NCI-H1417 (cell line): ENCODE measurements around the gene PDE4B.
"Not testable (repeated sequence)": the region's sequence is repeated elsewhere in the genome, so short reads cannot be mapped to it uniquely, and the experiment has no call there.

Experiments
- DNase-seq, 3 experiments: peaks; one replicate each; lab custom pipeline; 2025; lab: John Stamatoyannopoulos, UW

Gene PDE4B

GRCh38 chr1:65814752-65815151, 22.1 kb downstream of the PDE4B start:
- DNase-seq, result no peak

GRCh38 chr1:65817891-65818290, 25.2 kb downstream of the PDE4B start:
- DNase-seq, result peak in 1 of 3 experiments; percentile 34

- DNase-seq, result no peak
Observed at GRCh38 chr1:65818966-65819365, 26.3 kb downstream of the PDE4B start.

GRCh38 chr1:65820983-65821382, 28.3 kb downstream of the PDE4B start:
- no peak for DNase-seq

GRCh38 chr1:65821386-65821785, 28.7 kb downstream of the PDE4B start:
- DNase-seq, result no peak

- no peak for DNase-seq
Observed at GRCh38 chr1:65824103-65824502, 31.4 kb downstream of the PDE4B start.

- DNase-seq, result no peak
Observed at GRCh38 chr1:65825741-65826140, 33.0 kb downstream of the PDE4B start.

GRCh38 chr1:65826782-65827181, 34.1 kb downstream of the PDE4B start:
- DNase-seq, result no peak

GRCh38 chr1:65827346-65827745, 34.7 kb downstream of the PDE4B start:
- no peak for DNase-seq

GRCh38 chr1:65830306-65830705, 37.6 kb downstream of the PDE4B start:
- no peak for DNase-seq

GRCh38 chr1:65832296-65832695, 39.6 kb downstream of the PDE4B start:
- no peak for DNase-seq

- DNase-seq, result no peak
Observed at GRCh38 chr1:65836686-65837085, 44.0 kb downstream of the PDE4B start.

GRCh38 chr1:65840683-65841082, 48.0 kb downstream of the PDE4B start:
- no peak for DNase-seq

- no peak for DNase-seq
Observed at GRCh38 chr1:65844296-65844695, 51.6 kb downstream of the PDE4B start.

- DNase-seq, result no peak
Observed at GRCh38 chr1:65844821-65845534, 52.3 kb downstream of the PDE4B start.

GRCh38 chr1:65845535-65846060, 52.9 kb downstream of the PDE4B start:
- DNase-seq, result no peak

- DNase-seq, result no peak
Observed at GRCh38 chr1:65846866-65847265, 54.2 kb downstream of the PDE4B start.

GRCh38 chr1:65850281-65850680, 57.6 kb downstream of the PDE4B start:
- no peak for DNase-seq

- not testable (repeated sequence) for DNase-seq
Observed at GRCh38 chr1:65856591-65856990, 63.9 kb downstream of the PDE4B start.

GRCh38 chr1:65866439-65866838, 73.7 kb downstream of the PDE4B start:
- DNase-seq, result no peak

- no peak for DNase-seq
Observed at GRCh38 chr1:65872301-65872700, 79.6 kb downstream of the PDE4B start.

- not testable (repeated sequence) for DNase-seq
Observed at GRCh38 chr1:65878342-65878741, 85.6 kb downstream of the PDE4B start.

- DNase-seq, result no peak
Observed at GRCh38 chr1:65880611-65881010, 87.9 kb downstream of the PDE4B start.

- no peak for DNase-seq
Observed at GRCh38 chr1:65881067-65881594, 88.4 kb downstream of the PDE4B start.
